ENCODE measurements around the gene PPP4R4.
"Not testable (repeated sequence)": the region's sequence is repeated elsewhere in the genome, so short reads cannot be mapped to it uniquely, and the experiment has no call there.

PPP4R4 gene

GRCh38 chr14:94180655-94181271 is 6.6 kb downstream of the PPP4R4 start:
- peak; percentile 58 for DNase-seq

- no peak for DNase-seq
Observed at GRCh38 chr14:94181835-94182234, 7.7 kb downstream of the PPP4R4 start.

GRCh38 chr14:94192536-94192935 is 18.4 kb downstream of the PPP4R4 start:
- no peak for DNase-seq

DNA sequence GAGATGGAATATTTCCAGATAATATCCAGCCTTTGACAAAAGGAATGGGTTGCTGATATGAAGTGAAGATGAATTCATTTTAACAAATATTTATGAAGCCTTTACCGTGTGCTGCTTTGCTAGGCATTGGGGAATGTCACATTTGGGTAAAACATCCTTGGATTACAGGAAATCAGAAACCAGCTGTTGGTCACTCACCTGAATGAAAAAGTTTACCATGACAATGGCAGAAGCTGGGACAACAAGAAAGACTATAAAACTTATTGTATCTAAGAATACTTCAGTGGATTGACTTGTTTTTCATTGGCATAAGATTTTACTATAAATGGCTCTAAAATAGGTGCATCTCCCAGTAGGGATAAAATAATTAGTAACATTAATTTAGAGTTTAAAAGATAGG is 19.7 kb downstream of the PPP4R4 start:
- DNase-seq = no peak

DNA sequence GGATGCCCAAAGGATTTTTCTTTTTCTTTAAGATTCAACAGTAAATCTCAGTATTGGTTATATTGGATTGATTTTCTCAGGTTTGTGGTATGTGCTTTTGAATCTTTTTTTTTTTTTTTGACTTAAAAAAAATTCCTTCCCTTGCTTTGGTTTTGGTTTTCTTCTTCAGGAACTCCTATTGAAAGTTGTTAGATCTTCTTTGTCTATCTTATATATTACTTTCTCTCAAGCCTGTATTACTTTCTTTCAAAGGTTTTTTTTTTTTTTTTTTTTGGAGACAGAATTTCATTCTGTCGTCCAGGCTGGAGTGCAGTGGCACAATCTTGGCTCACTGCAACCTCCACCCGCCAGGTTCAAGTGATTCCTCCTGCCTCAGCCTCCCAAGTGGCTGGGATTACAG is 21.9 kb downstream of the PPP4R4 start:
- no peak for DNase-seq

DNA sequence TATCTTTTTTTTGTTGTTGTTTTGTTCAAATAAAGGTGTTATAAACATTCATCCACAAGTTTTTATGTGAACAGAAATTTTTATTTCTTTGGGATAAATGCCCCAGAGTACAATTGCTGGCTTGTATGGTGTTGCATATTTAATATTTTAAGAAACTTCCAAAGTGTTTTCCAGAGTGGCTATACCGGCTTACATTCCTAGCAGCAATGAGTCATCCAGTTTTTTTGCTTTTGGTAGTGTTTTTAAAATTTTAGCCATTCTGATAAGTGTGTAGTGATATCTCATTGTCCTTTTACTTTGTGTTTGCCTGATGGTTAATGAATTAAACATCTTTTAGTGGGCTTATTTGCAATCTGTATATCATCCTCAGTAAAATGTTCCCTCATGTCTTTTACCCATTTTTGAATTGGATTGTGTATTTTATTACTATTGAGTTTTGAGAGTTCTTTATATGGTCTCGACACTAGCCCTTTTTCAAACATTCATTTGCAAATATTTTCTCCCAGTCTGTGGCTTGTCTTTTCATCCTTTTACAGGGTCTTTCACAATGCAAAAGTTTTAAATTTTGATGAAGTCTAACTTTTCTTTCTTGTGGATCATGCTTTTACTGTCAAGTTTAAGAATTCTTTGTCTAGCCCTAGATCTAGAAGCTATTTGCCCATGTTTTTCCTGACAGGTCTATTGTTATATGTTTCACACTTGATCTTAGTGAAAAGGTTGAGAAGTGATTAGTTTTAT is 29.5 kb downstream of the PPP4R4 start:
- DNase-seq = no peak

DNA sequence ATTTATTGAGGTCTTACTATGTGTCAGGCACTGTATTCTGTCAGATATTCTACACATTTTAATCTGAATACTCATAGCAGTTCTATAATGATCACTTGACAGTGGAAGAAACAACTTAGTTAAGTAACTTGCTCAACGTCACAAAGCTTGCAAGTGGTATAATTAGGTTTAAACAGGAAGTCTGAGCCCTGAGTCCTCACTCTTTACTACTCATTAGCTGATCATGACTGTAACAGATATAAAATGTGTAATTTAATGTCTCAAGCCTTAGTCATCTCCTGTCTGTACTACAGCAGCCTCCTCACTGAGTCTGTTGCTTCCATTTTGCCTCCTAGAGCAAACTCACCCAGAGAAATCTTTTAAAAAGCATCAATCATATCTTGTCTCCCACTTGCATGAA is 38.9 kb downstream of the PPP4R4 start:
- DNase-seq = no peak

DNA sequence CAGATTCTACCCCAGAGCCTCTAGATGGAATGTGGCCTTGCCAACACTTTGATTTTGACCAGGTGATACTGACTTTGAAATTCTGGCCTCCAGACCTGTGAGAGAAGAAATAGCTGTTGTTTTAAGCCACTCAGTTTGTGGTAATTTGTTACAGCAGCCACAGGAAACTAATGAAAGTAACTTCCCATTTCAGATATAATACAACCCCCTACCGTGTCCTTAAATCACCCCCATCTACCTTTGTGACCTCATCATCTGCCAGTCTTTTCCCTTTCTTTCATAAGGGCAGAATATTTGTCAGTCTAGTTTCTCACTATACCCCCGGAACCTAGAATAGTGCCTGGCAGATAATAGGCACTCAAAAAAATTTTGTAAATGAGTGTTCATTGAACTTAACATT is 39.6 kb downstream of the PPP4R4 start:
- DNase-seq = no peak

- no peak for DNase-seq
Observed at GRCh38 chr14:94217116-94217515, 43.0 kb downstream of the PPP4R4 start.

- DNase-seq = not testable (repeated sequence)
Observed at GRCh38 chr14:94218198-94218886, 44.2 kb downstream of the PPP4R4 start.

DNA sequence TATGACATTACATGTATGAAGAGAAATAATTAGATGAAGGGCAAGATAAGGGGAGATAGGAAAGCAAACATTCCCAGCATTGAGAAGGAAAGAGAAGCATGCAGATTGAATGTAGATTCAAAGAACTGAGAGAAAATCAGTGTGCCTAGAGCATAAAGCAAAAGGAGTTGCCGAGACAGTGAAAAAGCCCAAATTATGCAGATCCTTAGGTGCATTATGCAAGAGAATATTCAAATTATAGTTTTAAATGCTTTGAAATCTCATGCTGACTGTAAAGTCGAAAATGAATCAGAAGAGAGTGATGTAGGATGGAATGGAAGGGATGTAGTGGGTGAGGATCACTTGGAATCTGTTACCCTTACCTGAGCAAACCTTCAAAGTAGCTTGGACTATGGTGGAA is 49.9 kb downstream of the PPP4R4 start:
- no peak for DNase-seq

- DNase-seq = no peak
Observed at GRCh38 chr14:94225460-94226378, 51.6 kb downstream of the PPP4R4 start.

- no peak for DNase-seq
Observed at GRCh38 chr14:94227029-94227428, 52.9 kb downstream of the PPP4R4 start.

GRCh38 chr14:94237046-94237445 is 62.9 kb downstream of the PPP4R4 start:
- no peak for DNase-seq

- no peak for DNase-seq
Observed at GRCh38 chr14:94237983-94238382, 63.9 kb downstream of the PPP4R4 start.

DNA sequence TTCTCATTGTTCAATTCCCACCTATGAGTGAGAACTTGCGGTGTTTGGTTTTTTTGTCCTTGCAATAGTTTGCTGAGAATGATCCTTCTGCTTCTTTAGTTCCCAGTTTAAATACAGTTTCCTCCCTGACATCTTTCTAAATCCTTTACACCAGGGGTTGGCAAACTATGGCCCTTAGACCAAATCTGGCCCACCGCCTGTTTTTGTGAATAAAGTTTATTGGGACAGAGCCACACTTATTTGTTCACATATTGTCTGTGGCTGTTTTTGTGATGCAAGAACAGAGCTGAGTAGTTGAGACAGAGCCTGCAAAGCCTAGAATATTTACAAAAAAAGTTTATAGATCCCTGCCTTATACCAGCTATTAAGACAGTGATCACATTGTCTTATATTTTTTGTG is 65.3 kb downstream of the PPP4R4 start:
- no peak for DNase-seq

DNA sequence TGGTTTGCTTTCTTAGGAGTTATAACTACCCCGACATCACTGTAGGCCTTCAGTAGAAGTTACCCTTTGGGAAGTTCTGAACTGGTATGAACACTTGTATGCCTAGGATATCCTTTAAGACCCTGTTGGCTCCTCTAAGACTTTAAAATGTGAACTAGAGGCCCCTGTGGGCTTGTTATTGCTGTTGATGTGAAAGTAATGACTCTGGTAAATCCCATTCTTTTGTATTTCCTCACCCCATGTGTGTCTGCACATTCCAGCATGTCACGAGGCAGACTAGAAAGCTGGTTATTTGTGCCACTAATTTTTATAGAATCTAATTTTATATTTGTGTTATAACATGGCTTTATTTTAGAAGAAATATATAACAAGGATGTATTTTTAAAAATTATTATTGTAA is 70.1 kb downstream of the PPP4R4 start:
- DNase-seq = no peak

GRCh38 chr14:94264195-94264594 is 90.1 kb downstream of the PPP4R4 start:
- not testable (repeated sequence) for DNase-seq

GRCh38 chr14:94267352-94267751 is 93.2 kb downstream of the PPP4R4 start:
- DNase-seq = no peak

DNA sequence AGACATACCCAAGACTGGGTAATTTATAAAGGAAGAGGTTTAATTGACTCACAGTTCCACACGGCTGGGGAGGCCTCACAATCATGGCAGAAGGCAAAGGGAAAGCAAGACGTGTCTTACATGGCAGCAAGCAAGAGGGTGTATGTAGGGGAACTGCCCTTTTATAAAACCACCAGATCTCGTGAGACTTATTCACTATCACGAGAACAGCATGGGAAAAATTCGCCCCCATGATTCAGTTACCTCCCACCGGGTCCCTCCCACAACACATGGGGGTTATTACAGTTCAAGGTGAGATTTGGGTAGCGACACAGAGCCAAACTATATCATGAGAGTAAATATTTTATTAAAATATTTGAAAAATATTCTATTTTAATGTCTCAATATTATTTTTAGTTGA is 94.5 kb downstream of the PPP4R4 start:
- not testable (repeated sequence) for DNase-seq

GRCh38 chr14:94269156-94269555 is 95.0 kb downstream of the PPP4R4 start:
- DNase-seq = no peak

DNA sequence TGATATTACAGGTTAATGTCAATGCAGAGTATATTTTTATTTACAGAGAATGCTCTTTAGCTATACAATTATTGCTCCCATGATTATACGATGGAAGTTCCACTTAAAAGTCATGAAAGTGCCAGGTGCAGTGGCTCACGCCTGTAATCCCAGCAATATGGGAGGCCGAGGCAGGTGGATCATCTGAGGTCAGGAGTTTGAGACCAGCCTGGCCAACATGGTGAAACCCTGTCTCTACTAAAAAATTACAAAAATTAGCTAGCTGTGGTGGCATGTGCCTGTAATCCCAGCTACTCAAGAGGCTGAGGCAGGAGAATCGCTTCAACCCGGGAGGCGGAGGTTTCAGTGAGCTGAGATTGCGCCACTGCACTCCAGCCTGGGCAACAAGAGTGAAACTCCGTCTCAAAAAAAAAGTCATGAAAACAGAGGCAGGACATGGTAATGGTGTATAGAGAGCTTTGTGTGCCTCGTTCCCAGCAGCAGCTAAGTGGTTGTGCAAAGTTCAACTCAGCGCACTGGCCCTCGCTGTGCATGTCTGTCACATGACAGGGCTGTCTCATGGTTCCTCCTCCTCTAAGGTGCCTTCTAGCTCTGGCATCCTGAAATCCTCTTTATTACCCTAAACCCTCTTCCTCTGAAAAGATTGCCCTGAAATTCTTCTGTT is 102.9 kb downstream of the PPP4R4 start:
- DNase-seq = not testable (repeated sequence)

- no peak for DNase-seq
Observed at GRCh38 chr14:94278731-94279130, 104.6 kb downstream of the PPP4R4 start.
